ENCODE data around the gene KDF1.

- TF ChIP-seq ZNF274 (IDR thresholded peaks at IDR 0.05; ENCODE audit: low read depth, low read length) (no peak), YY1 (IDR thresholded peaks at IDR 0.05; ENCODE audit: insufficient read depth, insufficient read length) (no peak)
Observed at GRCh38 chr1:26994020-26994786, 33.9 kb upstream of the KDF1 start.
